HepG2 (cell line): ENCODE data around the gene FAHD1. TPM values are rescaled to one million over a fixed set of nuclear protein-coding genes. Genes with fewer than 3 reads are reported as not detected.

Experiments used
- DPF2 ChIP-seq: sonication (generic); formaldehyde crosslinking; IDR thresholded peaks from 2 replicates; pipeline ENCODE4 v1.4.0; 2020; ENCODE audit warnings: mild to moderate bottlenecking, low read depth, missing genetic modification reagents, borderline replicate concordance
- HOMEZ ChIP-seq: IDR thresholded peaks from 2 replicates; pipeline ENCODE4 v1.6.1; 2016; ENCODE audit warnings: low read depth
- PAXIP1 ChIP-seq: sonication (generic); formaldehyde crosslinking; conservative IDR thresholded peaks from 2 replicates; pipeline ENCODE4 v1.4.0; 2020; ENCODE audit warnings: mild to moderate bottlenecking, missing genetic modification reagents, moderate library complexity
- POLR2AphosphoS5 ChIP-seq: IDR thresholded peaks from 2 replicates; pipeline ENCODE4 v1.6.1; 2012; ENCODE audit warnings: low read depth, low read length
- RBFOX2 ChIP-seq: fragments of 200-400 bp; formaldehyde crosslinking; IDR thresholded peaks from 2 replicates; pipeline ENCODE4 v1.6.1; 2017; ENCODE audit warnings: low read depth, mild to moderate bottlenecking, low read length
- ZFP1 ChIP-seq: IDR thresholded peaks from 2 replicates; pipeline ENCODE4 v1.6.1; 2016
- ZNF225 ChIP-seq: sonication (generic); formaldehyde crosslinking; IDR thresholded peaks from 2 replicates; pipeline ENCODE4 v1.4.0; 2020; ENCODE audit warnings: mild to moderate bottlenecking, missing genetic modification reagents
- ZNF253 ChIP-seq: sonication (generic); formaldehyde crosslinking; IDR thresholded peaks from 2 replicates; pipeline ENCODE4 v1.8.0; 2022; ENCODE audit warnings: mild to moderate bottlenecking, missing genetic modification reagents, borderline replicate concordance
- ZNF263 ChIP-seq: sonication (generic); formaldehyde crosslinking; IDR thresholded peaks from 2 replicates; pipeline ENCODE4 v1.4.0; 2020; ENCODE audit warnings: missing genetic modification reagents
- ZNF557 ChIP-seq: sonication (generic); formaldehyde crosslinking; IDR thresholded peaks from 2 replicates; pipeline ENCODE4 v1.4.0; 2020; ENCODE audit warnings: missing genetic modification reagents
- ZNF710 ChIP-seq: sonication (generic); formaldehyde crosslinking; IDR thresholded peaks from 2 replicates; pipeline ENCODE4 v1.5.0; 2020; ENCODE audit warnings: mild to moderate bottlenecking, missing genetic modification reagents, borderline replicate concordance
- polyA plus RNA-seq, 8 experiments: library from polyadenylated mRNA; depleted of rRNA in 3 of 8; stranded (reverse) in 7 of 8; unstranded in 1 of 8; fragments of >200 nt; fragmentation: Illumina TruSeq in 4 of 8; extraction: Trizol in 4 of 8; gene quantifications; 2 replicates each; pipeline versions ENCODE4 v1.2.1 to v1.2.3, GENCODE V29; 2011 to 2016; ENCODE audit warnings: low read depth in 4 of 8, missing spikeins in 1 of 8, mixed read lengths in 1 of 8; ENCODE audit not compliant: insufficient read depth in 1 of 8
- total RNA-seq, 5 experiments: library from RNA; depleted of rRNA; stranded (reverse); fragments of >200 nt; fragmentation: Illumina TruSeq; extraction: Trizol; gene quantifications; 2 replicates each; pipeline ENCODE4 v1.2.3, GENCODE V29; 2016; ENCODE audit warnings: low read depth in 1 of 5
- TF ChIP-seq, protein P1 (sequence below): sonication (generic); formaldehyde crosslinking; IDR thresholded peaks from 2 replicates; pipeline ENCODE4 v1.4.0; 2020; ENCODE audit warnings: missing genetic modification reagents
- TF ChIP-seq, protein P2 (sequence below): sonication (generic); formaldehyde crosslinking; IDR thresholded peaks from 2 replicates; pipeline ENCODE4 v1.8.0; 2022; ENCODE audit warnings: missing genetic modification reagents, mild to moderate bottlenecking, inconsistent platforms, borderline replicate concordance
- TF ChIP-seq, protein P3 (sequence below): sonication (generic); formaldehyde crosslinking; IDR thresholded peaks from 2 replicates; pipeline ENCODE4 v1.4.0; 2020; ENCODE audit warnings: missing genetic modification reagents

The FAHD1 gene
- total and polyA plus RNA-seq, 2 of the 13 experiments (the other 11 are each of a cell fraction or from before 2014, with no cell fraction given), result 39.0 to 45.3 TPM

- no peak; the same call in 1 of the 2 replicates for TF ChIP-seq ZNF557
- TF ChIP-seq PAXIP1 (CRISPR knock-in tag), result peak; percentile 86
- peak; percentile 46; the same call in 1 of the 2 replicates for TF ChIP-seq ZNF710 (CRISPR knock-in tag)
- no peak for TF ChIP-seq RBFOX2
- peak; percentile 67; the same call in 1 of the 2 replicates for TF ChIP-seq ZFP1 (CRISPR knock-in tag)
- 0 out of 2 replicates have a peak, but pooled peaks have one; percentile 28 for TF ChIP-seq HOMEZ (CRISPR knock-in tag)
- no peak for TF ChIP-seq ZNF253 (CRISPR knock-in tag)
- TF ChIP-seq, protein P1, sequence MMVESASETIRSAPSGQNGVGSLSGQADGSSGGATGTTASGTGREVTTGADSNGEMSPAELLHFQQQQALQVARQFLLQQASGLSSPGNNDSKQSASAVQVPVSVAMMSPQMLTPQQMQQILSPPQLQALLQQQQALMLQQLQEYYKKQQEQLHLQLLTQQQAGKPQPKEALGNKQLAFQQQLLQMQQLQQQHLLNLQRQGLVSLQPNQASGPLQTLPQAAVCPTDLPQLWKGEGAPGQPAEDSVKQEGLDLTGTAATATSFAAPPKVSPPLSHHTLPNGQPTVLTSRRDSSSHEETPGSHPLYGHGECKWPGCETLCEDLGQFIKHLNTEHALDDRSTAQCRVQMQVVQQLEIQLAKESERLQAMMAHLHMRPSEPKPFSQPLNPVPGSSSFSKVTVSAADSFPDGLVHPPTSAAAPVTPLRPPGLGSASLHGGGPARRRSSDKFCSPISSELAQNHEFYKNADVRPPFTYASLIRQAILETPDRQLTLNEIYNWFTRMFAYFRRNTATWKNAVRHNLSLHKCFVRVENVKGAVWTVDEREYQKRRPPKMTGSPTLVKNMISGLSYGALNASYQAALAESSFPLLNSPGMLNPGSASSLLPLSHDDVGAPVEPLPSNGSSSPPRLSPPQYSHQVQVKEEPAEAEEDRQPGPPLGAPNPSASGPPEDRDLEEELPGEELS (CRISPR knock-in tag), result peak; percentile 84
- TF ChIP-seq ZNF225 (CRISPR knock-in tag), result no peak
- TF ChIP-seq DPF2, result no peak
- TF ChIP-seq, protein P2, sequence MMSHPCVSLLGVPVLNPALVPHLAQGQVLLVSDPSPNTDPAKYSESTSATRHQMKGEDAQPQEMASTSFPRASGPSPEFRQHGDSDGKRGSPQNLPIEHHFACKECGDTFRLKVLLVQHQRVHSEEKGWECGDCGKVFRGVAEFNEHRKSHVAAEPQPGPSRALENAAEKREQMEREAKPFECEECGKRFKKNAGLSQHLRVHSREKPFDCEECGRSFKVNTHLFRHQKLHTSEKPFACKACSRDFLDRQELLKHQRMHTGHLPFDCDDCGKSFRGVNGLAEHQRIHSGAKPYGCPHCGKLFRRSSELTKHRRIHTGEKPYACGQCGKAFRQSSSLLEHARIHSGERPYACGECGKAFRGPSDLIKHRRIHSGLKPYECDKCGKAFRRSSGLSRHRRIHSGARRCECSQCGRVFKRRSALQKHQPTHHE, result no peak
- TF ChIP-seq POLR2AphosphoS5, result peak; percentile 47
- peak; percentile 57; the same call in 1 of the 2 replicates for TF ChIP-seq ZNF263 (CRISPR knock-in tag)
- TF ChIP-seq, protein P3, sequence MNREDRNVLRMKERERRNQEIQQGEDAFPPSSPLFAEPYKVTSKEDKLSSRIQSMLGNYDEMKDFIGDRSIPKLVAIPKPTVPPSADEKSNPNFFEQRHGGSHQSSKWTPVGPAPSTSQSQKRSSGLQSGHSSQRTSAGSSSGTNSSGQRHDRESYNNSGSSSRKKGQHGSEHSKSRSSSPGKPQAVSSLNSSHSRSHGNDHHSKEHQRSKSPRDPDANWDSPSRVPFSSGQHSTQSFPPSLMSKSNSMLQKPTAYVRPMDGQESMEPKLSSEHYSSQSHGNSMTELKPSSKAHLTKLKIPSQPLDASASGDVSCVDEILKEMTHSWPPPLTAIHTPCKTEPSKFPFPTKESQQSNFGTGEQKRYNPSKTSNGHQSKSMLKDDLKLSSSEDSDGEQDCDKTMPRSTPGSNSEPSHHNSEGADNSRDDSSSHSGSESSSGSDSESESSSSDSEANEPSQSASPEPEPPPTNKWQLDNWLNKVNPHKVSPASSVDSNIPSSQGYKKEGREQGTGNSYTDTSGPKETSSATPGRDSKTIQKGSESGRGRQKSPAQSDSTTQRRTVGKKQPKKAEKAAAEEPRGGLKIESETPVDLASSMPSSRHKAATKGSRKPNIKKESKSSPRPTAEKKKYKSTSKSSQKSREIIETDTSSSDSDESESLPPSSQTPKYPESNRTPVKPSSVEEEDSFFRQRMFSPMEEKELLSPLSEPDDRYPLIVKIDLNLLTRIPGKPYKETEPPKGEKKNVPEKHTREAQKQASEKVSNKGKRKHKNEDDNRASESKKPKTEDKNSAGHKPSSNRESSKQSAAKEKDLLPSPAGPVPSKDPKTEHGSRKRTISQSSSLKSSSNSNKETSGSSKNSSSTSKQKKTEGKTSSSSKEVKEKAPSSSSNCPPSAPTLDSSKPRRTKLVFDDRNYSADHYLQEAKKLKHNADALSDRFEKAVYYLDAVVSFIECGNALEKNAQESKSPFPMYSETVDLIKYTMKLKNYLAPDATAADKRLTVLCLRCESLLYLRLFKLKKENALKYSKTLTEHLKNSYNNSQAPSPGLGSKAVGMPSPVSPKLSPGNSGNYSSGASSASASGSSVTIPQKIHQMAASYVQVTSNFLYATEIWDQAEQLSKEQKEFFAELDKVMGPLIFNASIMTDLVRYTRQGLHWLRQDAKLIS (CRISPR knock-in tag), result no peak
Observed at GRCh38 chr16:1832838-1833454, 5.9 kb downstream of the FAHD1 start (continued).
